ENCODE measurements around the gene FAM9C.

The FAM9C gene

GRCh38 chrX:13078739-13079444 lies 34.5 kb upstream of the FAM9C start:
- Histone ChIP-seq H3K36me3 (replicated peaks; ENCODE audit: low read depth, low read length) (no peaks in the 10 kb centered on the region), H3K9me3 (ENCODE audit: insufficient read depth, low read length) (no peaks in the 10 kb centered on the region), H3K9ac (ENCODE audit: low read length) (no peak overlapping the region), H3K79me2 (ENCODE audit: low read length) (no peaks in the 10 kb centered on the region), H3K27me3 (ENCODE audit: low read depth, low read length) (no peaks in the 10 kb centered on the region), H4K20me1 (ENCODE audit: insufficient read depth, low read length) (no peaks in the 10 kb centered on the region), H3K4me3 (ENCODE audit: low read length) (no peak overlapping the region), H3K4me1 (ENCODE audit: low read length) (peaks cover 95% of the 10 kb centered on the region), H2AFZ (ENCODE audit: low read depth, low read length) (no peak overlapping the region), H3K27ac (ENCODE audit: low read length) (no peak overlapping the region), H3K4me2 (ENCODE audit: low read length) (no peak overlapping the region)
- TF ChIP-seq CTCF (IDR thresholded peaks at IDR 0.05; ENCODE audit: low read depth, low read length) (no peak), EZH2phosphoT487 (IDR thresholded peaks at IDR 0.05; ENCODE audit: low read depth) (no peak)

- Histone ChIP-seq H2AFZ (ENCODE audit: low read depth, low read length) (peak overlapping the region; percentile 24; the same call in 1 of the 2 replicates), H3K4me1 (ENCODE audit: low read length) (peaks cover 79% of the 10 kb centered on the region), H3K79me2 (ENCODE audit: low read length) (no peaks in the 10 kb centered on the region), H3K9me3 (ENCODE audit: insufficient read depth, low read length) (no peaks in the 10 kb centered on the region), H3K4me3 (ENCODE audit: low read length) (no peak overlapping the region), H3K9ac (ENCODE audit: low read length) (no peak overlapping the region), H4K20me1 (ENCODE audit: insufficient read depth, low read length) (no peaks in the 10 kb centered on the region), H3K27ac (ENCODE audit: low read length) (no peak overlapping the region; the same call in 1 of the 2 replicates), H3K36me3 (replicated peaks; ENCODE audit: low read depth, low read length) (no peaks in the 10 kb centered on the region), H3K4me2 (ENCODE audit: low read length) (no peak overlapping the region), H3K27me3 (ENCODE audit: low read depth, low read length) (no peaks in the 10 kb centered on the region)
- TF ChIP-seq CTCF (IDR thresholded peaks at IDR 0.05; ENCODE audit: low read depth, low read length) (no peak), EZH2phosphoT487 (IDR thresholded peaks at IDR 0.05; ENCODE audit: low read depth) (no peak)
These were observed 32.7 kb upstream of the FAM9C start for GRCh38 chrX:13077168-13077567.

GRCh38 chrX:13076176-13076961 lies 31.9 kb upstream of the FAM9C start:
- Histone ChIP-seq H3K27me3 (ENCODE audit: low read depth, low read length) (no peaks in the 10 kb centered on the region), H3K27ac (ENCODE audit: low read length) (peak overlapping the region; percentile 39; the same call in 1 of the 2 replicates), H3K36me3 (replicated peaks; ENCODE audit: low read depth, low read length) (no peaks in the 10 kb centered on the region), H3K4me1 (ENCODE audit: low read length) (peaks cover 71% of the 10 kb centered on the region), H4K20me1 (ENCODE audit: insufficient read depth, low read length) (no peaks in the 10 kb centered on the region), H2AFZ (ENCODE audit: low read depth, low read length) (0 out of 2 replicates have a peak overlapping the region, but pooled peaks have one; percentile 6), H3K4me3 (ENCODE audit: low read length) (no peak overlapping the region), H3K4me2 (ENCODE audit: low read length) (no peak overlapping the region), H3K9ac (ENCODE audit: low read length) (no peak overlapping the region), H3K9me3 (ENCODE audit: insufficient read depth, low read length) (no peaks in the 10 kb centered on the region), H3K79me2 (ENCODE audit: low read length) (no peaks in the 10 kb centered on the region)
- TF ChIP-seq EZH2phosphoT487 (IDR thresholded peaks at IDR 0.05; ENCODE audit: low read depth), result no peak

- Histone ChIP-seq H3K79me2 (ENCODE audit: low read length) (no peaks in the 10 kb centered on the region), H3K27ac (ENCODE audit: low read length) (peak overlapping the region; percentile 81), H3K36me3 (replicated peaks; ENCODE audit: low read depth, low read length) (no peaks in the 10 kb centered on the region), H3K27me3 (ENCODE audit: low read depth, low read length) (no peaks in the 10 kb centered on the region), H4K20me1 (ENCODE audit: insufficient read depth, low read length) (no peaks in the 10 kb centered on the region), H3K4me1 (ENCODE audit: low read length) (peaks cover 53% of the 10 kb centered on the region), H2AFZ (ENCODE audit: low read depth, low read length) (peak overlapping the region; percentile 47), H3K9ac (ENCODE audit: low read length) (peak overlapping the region; percentile 44; the same call in 1 of the 2 replicates), H3K4me2 (ENCODE audit: low read length) (peak overlapping the region; percentile 60), H3K9me3 (ENCODE audit: insufficient read depth, low read length) (no peaks in the 10 kb centered on the region), H3K4me3 (ENCODE audit: low read length) (peak overlapping the region; percentile 30; the same call in 1 of the 2 replicates)
- no peak for TF ChIP-seq CTCF (IDR thresholded peaks at IDR 0.05; ENCODE audit: low read depth, low read length)
- TF ChIP-seq EZH2phosphoT487 (IDR thresholded peaks at IDR 0.05; ENCODE audit: low read depth), result no peak
These were observed 30.2 kb upstream of the FAM9C start for GRCh38 chrX:13074297-13075262.

All from OCI-LY3 (cell line).